PC-3 (cell line): Measurements from ENCODE around the gene SPATA19. TPM values are rescaled to one million over a fixed set of nuclear protein-coding genes. Genes with fewer than 3 reads are reported as not detected.

Source experiments
- ATAC-seq: fragments of 200-7000 bp; cut with Tn5 transposase; 2 replicates; pipeline ENCODE4 v1.9.1; 2020; ENCODE audit warnings: mild to moderate bottlenecking, moderate library complexity
- BruUV-seq: library from RNA; stranded (reverse); fragments of 400-500 nt; replicated peaks from 2 replicates; lab custom pipeline; 2021; lab: Mats Ljungman, UMichigan
- CTCF ChIA-PET: fragments of 300-600 bp; sonication (Branson Sonifier 250); formaldehyde crosslinking; loops from one replicate; lab custom pipeline; 2022; ENCODE audit warnings: antibody characterized with exemption; lab: Charles Lee
- POLR2A ChIA-PET: fragments of 300-600 bp; sonication (Branson Sonifier 250); formaldehyde crosslinking; loops from one replicate; lab custom pipeline; 2022; ENCODE audit warnings: antibody characterized with exemption; ENCODE audit not compliant: unreplicated experiment; lab: Charles Lee
- DNase-seq: peaks from one replicate; pipeline ENCODE4 v3.0.0-alpha.2; 2015
- H2AFZ ChIP-seq: fragments of 300-600 bp; sonication (generic); 2 replicates; pipeline ENCODE4 v1.6.0; 2016; ENCODE audit warnings: antibody characterized with exemption, low read length
- H3F3A ChIP-seq: fragments of 300-600 bp; sonication (generic); one replicate; pipeline ENCODE4 v1.6.0; 2017; ENCODE audit warnings: antibody characterized with exemption, low read length, control low read depth, mild to moderate bottlenecking; ENCODE audit not compliant: unreplicated experiment
- H3K27ac ChIP-seq: fragments of 300-600 bp; sonication (generic); 2 replicates; pipeline ENCODE4 v1.5.1; 2016; ENCODE audit warnings: mild to moderate bottlenecking, low read length
- H3K27me3 ChIP-seq: fragments of 300-600 bp; sonication (generic); 2 replicates; pipeline ENCODE4 v1.6.1; 2016; ENCODE audit warnings: low read length, mixed read lengths
- H3K36me3 ChIP-seq: fragments of 300-600 bp; sonication (generic); 2 replicates; pipeline ENCODE4 v1.6.1; 2016; ENCODE audit warnings: low read depth, mixed run types, low read length, mixed read lengths
- H3K4me1 ChIP-seq: fragments of 300-600 bp; sonication (generic); 2 replicates; pipeline ENCODE4 v1.5.1; 2016; ENCODE audit warnings: low read length; ENCODE audit not compliant: insufficient read depth
- H3K4me2 ChIP-seq: fragments of 300-600 bp; sonication (generic); 2 replicates; pipeline ENCODE4 v1.6.0; 2016; ENCODE audit warnings: low read length
- H3K4me3 ChIP-seq: fragments of 300-600 bp; sonication (generic); 2 replicates; pipeline ENCODE4 v1.5.1; 2016; ENCODE audit warnings: mild to moderate bottlenecking, low read length, mixed read lengths
- H3K79me2 ChIP-seq: fragments of 300-600 bp; sonication (generic); 2 replicates; pipeline ENCODE4 v1.6.1; 2017; ENCODE audit warnings: low read length, mixed read lengths
- H3K9ac ChIP-seq: fragments of 300-600 bp; sonication (generic); 2 replicates; pipeline ENCODE4 v1.6.0; 2016; ENCODE audit warnings: mild to moderate bottlenecking, low read length
- H3K9me2 ChIP-seq: fragments of 300-600 bp; sonication (generic); replicated peaks from 2 replicates; pipeline ENCODE4 v1.6.1; 2016; ENCODE audit warnings: mixed run types, low read length, mixed read lengths
- H3K9me3 ChIP-seq: fragments of 300-600 bp; sonication (generic); 2 replicates; pipeline ENCODE4 v1.6.1; 2016; ENCODE audit warnings: low read length, mixed read lengths
- H4K20me1 ChIP-seq: fragments of 300-600 bp; sonication (generic); 2 replicates; pipeline ENCODE4 v1.6.1; 2016; ENCODE audit warnings: low read length, mixed read lengths
- CTCF ChIP-seq: fragments of 300-600 bp; sonication (generic); conservative IDR thresholded peaks from 2 replicates; pipeline ENCODE4 v1.5.1; 2017; ENCODE audit warnings: antibody characterized with exemption, low read depth, mild to moderate bottlenecking, low read length
- EZH2 ChIP-seq: fragments of 300-600 bp; sonication (generic); IDR thresholded peaks from one replicate; pipeline ENCODE4 v1.6.1; 2017; ENCODE audit warnings: antibody characterized with exemption, mild to moderate bottlenecking, low read length; ENCODE audit not compliant: unreplicated experiment
- EZH2phosphoT487 ChIP-seq: fragments of 300-600 bp; sonication (generic); IDR thresholded peaks from 2 replicates; pipeline ENCODE4 v1.6.1; 2018; ENCODE audit warnings: mild to moderate bottlenecking, antibody characterized with exemption, low read length, borderline replicate concordance
- intact Hi-C: fragments of 100-400 bp; cut with micrococcal nuclease; formaldehyde crosslinking; loops from 2 replicates; pipeline ENCODE4 v1.9.0; 2023
- total RNA-seq: library from RNA; depleted of rRNA; stranded (reverse); fragments of >200 nt; gene quantifications from 2 replicates; pipeline ENCODE4 v1.2.3, GENCODE V29; 2014

Gene SPATA19
- total RNA-seq, 1 experiment from 2014 or later = not detected

GRCh38 chr11:133844217-133844616, 1.1 kb downstream of the SPATA19 start:
- Histone ChIP-seq H3F3A (no peaks in the 10 kb centered on the region), H3K79me2 (no peaks in the 10 kb centered on the region), H3K9ac (no peak overlapping the region), H3K9me3 (no peaks in the 10 kb centered on the region), H3K9me2 (no peaks in the 10 kb centered on the region), H2AFZ (no peak overlapping the region), H3K4me2 (no peak overlapping the region), H3K4me1 (no peaks in the 10 kb centered on the region), H3K27ac (no peak overlapping the region), H3K27me3 (0 out of 2 replicates have a peak, but pooled peaks cover 12% of the 10 kb centered on the region), H4K20me1 (no peaks in the 10 kb centered on the region), H3K4me3 (no peak overlapping the region), H3K36me3 (no peaks in the 10 kb centered on the region)
- no peak for DNase-seq
- BruUV-seq = no TSS peak
- intact Hi-C loops = no loop called here
- TF ChIP-seq CTCF (no peak), EZH2phosphoT487 (no peak), EZH2 (no peak)
- ATAC-seq = no peak
- ChIA-PET CTCF (no interaction called here), POLR2A (no interaction called here)

- Histone ChIP-seq H3K9me3 (no peaks in the 10 kb centered on the region), H3K9me2 (no peaks in the 10 kb centered on the region), H3K36me3 (no peaks in the 10 kb centered on the region), H3F3A (no peaks in the 10 kb centered on the region), H3K4me3 (no peak overlapping the region), H4K20me1 (no peaks in the 10 kb centered on the region), H3K4me2 (no peak overlapping the region), H3K79me2 (no peaks in the 10 kb centered on the region), H2AFZ (no peak overlapping the region), H3K9ac (no peak overlapping the region), H3K4me1 (no peaks in the 10 kb centered on the region), H3K27ac (no peak overlapping the region), H3K27me3 (0 out of 2 replicates have a peak, but pooled peaks cover 12% of the 10 kb centered on the region)
- ChIA-PET POLR2A (no interaction called here), CTCF (no interaction called here)
- intact Hi-C loops = no loop called here
- DNase-seq = no peak
- BruUV-seq = no TSS peak
- ATAC-seq = no peak
- TF ChIP-seq EZH2 (no peak), CTCF (no peak), EZH2phosphoT487 (no peak)
These were observed 1.8 kb downstream of the SPATA19 start for GRCh38 chr11:133843454-133843987.

- POLR2A ChIA-PET = no interaction called here
- H3F3A ChIP-seq = no peaks in the 10 kb centered on the region
- H3K9me2 ChIP-seq = no peaks in the 10 kb centered on the region
- no peaks in the 10 kb centered on the region for H3K79me2 ChIP-seq
- no peaks in the 10 kb centered on the region for H3K4me1 ChIP-seq
- no peaks in the 10 kb centered on the region for H3K36me3 ChIP-seq
- no peak overlapping the region for H2AFZ ChIP-seq
- ATAC-seq = no peak
- DNase-seq = no peak
- intact Hi-C loops = no loop called here
- H3K4me3 ChIP-seq = no peak overlapping the region
- H4K20me1 ChIP-seq = no peaks in the 10 kb centered on the region
- no peak for TF ChIP-seq EZH2phosphoT487
- TF ChIP-seq CTCF = no peak
- no peak for TF ChIP-seq EZH2
- CTCF ChIA-PET = no interaction called here
- H3K9ac ChIP-seq = no peak overlapping the region
- no peak overlapping the region for H3K4me2 ChIP-seq
- H3K27me3 ChIP-seq = 0 out of 2 replicates have a peak, but pooled peaks cover 12% of the 10 kb centered on the region
- no TSS peak for BruUV-seq
- peaks cover 4% of the 10 kb centered on the region; the same call in 1 of the 2 replicates for H3K9me3 ChIP-seq
- no peak overlapping the region for H3K27ac ChIP-seq
These were observed 2.6 kb downstream of the SPATA19 start for GRCh38 chr11:133842730-133843129.
